Neutrophil (primary cell): ENCODE measurements around the gene CRAMP1.

Source experiments
- H3K27ac ChIP-seq: fragments of 200-600 bp; sonication (generic); 2 replicates; pipeline ENCODE4 v1.5.1; 2016; ENCODE audit warnings: mild to moderate bottlenecking, moderate library complexity
- H3K27me3 ChIP-seq: fragments of 200-600 bp; sonication (generic); 2 replicates; pipeline ENCODE4 v1.6.0; 2016; ENCODE audit warnings: mild to moderate bottlenecking
- H3K36me3 ChIP-seq: fragments of 200-600 bp; sonication (generic); 2 replicates; pipeline ENCODE4 v1.5.1; 2017
- H3K4me1 ChIP-seq, 2 experiments: fragments of 200-600 bp in 1 of 2; sonication (generic) in 1 of 2; 1 replicate in 1 of 2; 2 replicates in 1 of 2; pipeline versions ENCODE4 v1.5.1 to v1.6.1; 2013 to 2016; ENCODE audit warnings: low read depth in 1 of 2, low read length in 1 of 2, mild to moderate bottlenecking in 1 of 2, moderate library complexity in 1 of 2; ENCODE audit not compliant: control insufficient read depth in 1 of 2, insufficient read depth in 1 of 2
- H3K4me3 ChIP-seq, 2 experiments: fragments of 200-600 bp in 1 of 2; sonication (generic) in 1 of 2; 1 replicate in 1 of 2; 2 replicates in 1 of 2; pipeline ENCODE4 v1.5.1; 2013 to 2016; ENCODE audit warnings: low read depth in 1 of 2, low read length in 1 of 2, mild to moderate bottlenecking in 1 of 2, moderate library complexity in 1 of 2
- H3K9me3 ChIP-seq: fragments of 200-600 bp; sonication (generic); 2 replicates; pipeline ENCODE4 v1.5.1; 2016
- TF ChIP-seq, protein P1 (sequence below): fragments of 200-600 bp; sonication (generic); IDR thresholded peaks from 2 replicates; pipeline ENCODE4 v1.5.1; 2016; ENCODE audit warnings: antibody characterized with exemption

Gene CRAMP1

GRCh38 chr16:1706386-1707192, 94.4 kb downstream of the CRAMP1 start:
- H3K4me1 ChIP-seq: peaks cover 23 to 31% of the 10 kb centered on the region in 2 experiments

GRCh38 chr16:1707193-1707790, 95.1 kb downstream of the CRAMP1 start:
- peaks cover 23 to 31% of the 10 kb centered on the region in 2 experiments for H3K4me1 ChIP-seq
- no peaks in the 10 kb centered on the region for H3K9me3 ChIP-seq
- peak overlapping the region; percentile 95 to 97 for H3K4me3 ChIP-seq
- no peaks in the 10 kb centered on the region for H3K36me3 ChIP-seq
- H3K27ac ChIP-seq: peak overlapping the region; percentile 37
- no peaks in the 10 kb centered on the region for H3K27me3 ChIP-seq
- TF ChIP-seq, protein P1, sequence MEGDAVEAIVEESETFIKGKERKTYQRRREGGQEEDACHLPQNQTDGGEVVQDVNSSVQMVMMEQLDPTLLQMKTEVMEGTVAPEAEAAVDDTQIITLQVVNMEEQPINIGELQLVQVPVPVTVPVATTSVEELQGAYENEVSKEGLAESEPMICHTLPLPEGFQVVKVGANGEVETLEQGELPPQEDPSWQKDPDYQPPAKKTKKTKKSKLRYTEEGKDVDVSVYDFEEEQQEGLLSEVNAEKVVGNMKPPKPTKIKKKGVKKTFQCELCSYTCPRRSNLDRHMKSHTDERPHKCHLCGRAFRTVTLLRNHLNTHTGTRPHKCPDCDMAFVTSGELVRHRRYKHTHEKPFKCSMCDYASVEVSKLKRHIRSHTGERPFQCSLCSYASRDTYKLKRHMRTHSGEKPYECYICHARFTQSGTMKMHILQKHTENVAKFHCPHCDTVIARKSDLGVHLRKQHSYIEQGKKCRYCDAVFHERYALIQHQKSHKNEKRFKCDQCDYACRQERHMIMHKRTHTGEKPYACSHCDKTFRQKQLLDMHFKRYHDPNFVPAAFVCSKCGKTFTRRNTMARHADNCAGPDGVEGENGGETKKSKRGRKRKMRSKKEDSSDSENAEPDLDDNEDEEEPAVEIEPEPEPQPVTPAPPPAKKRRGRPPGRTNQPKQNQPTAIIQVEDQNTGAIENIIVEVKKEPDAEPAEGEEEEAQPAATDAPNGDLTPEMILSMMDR: no peak

More at GRCh38 chr16:1706386-1707192, 94.4 kb downstream of the CRAMP1 start:
- Histone ChIP-seq H3K27me3 (no peaks in the 10 kb centered on the region), H3K4me3 (peak overlapping the region; percentile 95 to 97), H3K9me3 (no peaks in the 10 kb centered on the region), H3K36me3 (no peaks in the 10 kb centered on the region), H3K27ac (peak overlapping the region; percentile 95)
- TF ChIP-seq, protein P1: no peak

GRCh38 chr16:1708083-1708767, 96.1 kb downstream of the CRAMP1 start:
- Histone ChIP-seq H3K9me3 (no peaks in the 10 kb centered on the region), H3K27ac (no peak overlapping the region), H3K36me3 (no peaks in the 10 kb centered on the region), H3K4me1 (peaks cover 28 to 39% of the 10 kb centered on the region in 2 experiments), H3K27me3 (no peaks in the 10 kb centered on the region), H3K4me3 (no peak overlapping the region)
- TF ChIP-seq, protein P1: no peak

- H3K27ac ChIP-seq: no peak overlapping the region
- H3K36me3 ChIP-seq: no peaks in the 10 kb centered on the region
- H3K4me1 ChIP-seq: peaks cover 28 to 40% of the 10 kb centered on the region in 2 experiments
- H3K9me3 ChIP-seq: no peaks in the 10 kb centered on the region
- TF ChIP-seq, protein P1: no peak
- no peak overlapping the region for H3K4me3 ChIP-seq
- no peaks in the 10 kb centered on the region for H3K27me3 ChIP-seq
These were observed 96.6 kb downstream of the CRAMP1 start for GRCh38 chr16:1708768-1709180.

GRCh38 chr16:1709356-1709755, 97.2 kb downstream of the CRAMP1 start:
- H3K4me1 ChIP-seq: peaks cover 28 to 43% of the 10 kb centered on the region in 2 experiments
- H3K27ac ChIP-seq: no peak overlapping the region

More at GRCh38 chr16:1709356-1709755, 97.2 kb downstream of the CRAMP1 start:
- no peak overlapping the region for H3K4me3 ChIP-seq
- H3K9me3 ChIP-seq: no peaks in the 10 kb centered on the region
- H3K36me3 ChIP-seq: no peaks in the 10 kb centered on the region
- no peaks in the 10 kb centered on the region for H3K27me3 ChIP-seq
- TF ChIP-seq, protein P1: no peak
